Measurements from ENCODE around the gene FKBP1A. TPM values are rescaled to one million over a fixed set of nuclear protein-coding genes. Genes with fewer than 3 reads are reported as not detected.

FKBP1A gene
- total and polyA plus RNA-seq, 7 donors: 71.7 to 515 (median 118) TPM

GRCh38 chr20:1338096-1338495, 54.8 kb downstream of the FKBP1A start:
- Histone ChIP-seq H3K27ac (peak overlapping the region in 1 of 4 donors; percentile 65), H3K27me3 (no peaks in the 10 kb centered on the region), H3K4me1 (peaks cover 0 to 13% (median 10%) of the 10 kb centered on the region in 4 donors), H3K9me3 (no peaks in the 10 kb centered on the region), H3K4me3 (no peak overlapping the region), H3K36me3 (no peaks in the 10 kb centered on the region)
- intact Hi-C loops (cut with DNase I): no loop called here
- TF ChIP-seq POLR2AphosphoS5 (IDR thresholded peaks at IDR 0.05) (no peak), EP300 (IDR thresholded peaks at IDR 0.05) (no peak)
- 98 to 99% methylated on average over 5 of the region's 5 CpGs for WGBS, 2 donors
- DNase-seq: no peak

GRCh38 chr20:1337441-1337840, 55.4 kb downstream of the FKBP1A start:
- intact Hi-C loops (cut with DNase I): no loop called here
- no peaks in the 10 kb centered on the region for H3K9me3 ChIP-seq
- H3K27ac ChIP-seq: peak overlapping the region in 3 of 4 donors; percentile 22 to 65 (median 46)
- no peaks in the 10 kb centered on the region for H3K27me3 ChIP-seq
- no peak for DNase-seq
- 21 to 64% methylated on average over 5 of the region's 5 CpGs for WGBS, 2 donors
- H3K36me3 ChIP-seq: no peaks in the 10 kb centered on the region
- H3K4me1 ChIP-seq: peaks cover 0 to 13% (median 10%) of the 10 kb centered on the region in 4 donors
- TF ChIP-seq CTCF (IDR thresholded peaks at IDR 0.05) (no peak), POLR2A (IDR thresholded peaks at IDR 0.05) (no peak), POLR2AphosphoS5 (IDR thresholded peaks at IDR 0.05) (no peak), EP300 (IDR thresholded peaks at IDR 0.05) (no peak)
- no peak overlapping the region for H3K4me3 ChIP-seq

- Histone ChIP-seq H3K27ac (peak overlapping the region; percentile 22 to 65 (median 45)), H3K4me3 (no peak overlapping the region), H3K36me3 (no peaks in the 10 kb centered on the region), H3K4me1 (peaks cover 0 to 13% (median 10%) of the 10 kb centered on the region in 4 donors), H3K27me3 (no peaks in the 10 kb centered on the region), H3K9me3 (no peaks in the 10 kb centered on the region)
- DNase-seq: peak; percentile 82
- WGBS, 2 donors: 21 to 41% methylated on average over 14 of the region's 14 CpGs
- intact Hi-C loops (cut with DNase I): no loop called here
- TF ChIP-seq POLR2AphosphoS5 (IDR thresholded peaks at IDR 0.05) (peak in 2 of 4 donors; percentile 31 to 33), EP300 (IDR thresholded peaks at IDR 0.05) (no peak)
These were observed 56.0 kb downstream of the FKBP1A start for GRCh38 chr20:1336699-1337367.

GRCh38 chr20:1335961-1336698, 56.7 kb downstream of the FKBP1A start:
- Histone ChIP-seq H3K4me1 (peaks cover 0 to 13% (median 10%) of the 10 kb centered on the region in 4 donors), H3K36me3 (no peaks in the 10 kb centered on the region), H3K27me3 (no peaks in the 10 kb centered on the region), H3K27ac (peak overlapping the region; percentile 22 to 65 (median 45)), H3K9me3 (no peaks in the 10 kb centered on the region), H3K4me3 (no peak overlapping the region)
- DNase-seq: peak; percentile 43
- WGBS, 2 donors: 46 to 71% methylated on average over 6 of the region's 6 CpGs
- TF ChIP-seq POLR2AphosphoS5 (IDR thresholded peaks at IDR 0.05) (no peak), EP300 (IDR thresholded peaks at IDR 0.05) (no peak), POLR2A (IDR thresholded peaks at IDR 0.05) (no peak), CTCF (IDR thresholded peaks at IDR 0.05) (no peak)
- intact Hi-C loops (cut with DNase I): no loop called here

GRCh38 chr20:1334761-1335160, 58.1 kb downstream of the FKBP1A start:
- no peak for DNase-seq
- no peak for TF ChIP-seq POLR2A (IDR thresholded peaks at IDR 0.05)
- no peak for TF ChIP-seq EP300 (IDR thresholded peaks at IDR 0.05)
- TF ChIP-seq POLR2AphosphoS5 (IDR thresholded peaks at IDR 0.05): no peak
- no peak for TF ChIP-seq CTCF (IDR thresholded peaks at IDR 0.05)
- Histone ChIP-seq H3K36me3 (no peaks in the 10 kb centered on the region), H3K9me3 (no peaks in the 10 kb centered on the region), H3K4me1 (peaks cover 0 to 23% (median 15%) of the 10 kb centered on the region in 4 donors), H3K4me3 (no peak overlapping the region), H3K27ac (no peak overlapping the region), H3K27me3 (no peaks in the 10 kb centered on the region)
- 81 to 86% methylated on average over 3 of the region's 3 CpGs for WGBS, 2 donors
- intact Hi-C loops (cut with DNase I): no loop called here

All from sigmoid colon (tissue), 7 donors.